BLaER1 treated with 17β-estradiol and CSF1 and Interleukin-3, amounts not matched to agents 10 nM and 100 nM (cell line): ENCODE results near the gene PAX6.

Experiments
- H3K27ac ChIP-seq, 11 experiments: shearing (Covaris generic); formaldehyde crosslinking; 2 replicates each; pipeline ENCODE4 v1.8.1; 2022
- H3K27me3 ChIP-seq, 11 experiments: shearing (Covaris generic); formaldehyde crosslinking; 2 replicates each; pipeline ENCODE4 v1.8.1; 2022
- H3K36me3 ChIP-seq, 11 experiments: shearing (Covaris generic); formaldehyde crosslinking; 2 replicates each; pipeline ENCODE4 v1.8.1; 2022
- H3K4me1 ChIP-seq, 10 experiments: shearing (Covaris generic); formaldehyde crosslinking; 2 replicates each; pipeline ENCODE4 v1.8.1; 2022
- H3K4me2 ChIP-seq, 11 experiments: shearing (Covaris generic); formaldehyde crosslinking; 2 replicates each; pipeline ENCODE4 v1.8.1; 2022
- H3K4me3 ChIP-seq, 10 experiments: shearing (Covaris generic); formaldehyde crosslinking; 2 replicates each; pipeline ENCODE4 v1.8.1; 2022
- H3K9ac ChIP-seq, 11 experiments: shearing (Covaris generic); formaldehyde crosslinking; 2 replicates each; pipeline ENCODE4 v1.8.1; 2022
- H3K9me3 ChIP-seq, 11 experiments: shearing (Covaris generic); formaldehyde crosslinking; replicated peaks in 1 of 11; 2 replicates each; pipeline ENCODE4 v1.8.1; 2022
- H4K20me1 ChIP-seq, 11 experiments: shearing (Covaris generic); formaldehyde crosslinking; 2 replicates each; pipeline ENCODE4 v1.8.1; 2022
- Cebpa-rat ChIP-seq, 11 experiments: shearing (Covaris generic); IDR thresholded peaks; 2 replicates each; pipeline ENCODE4 v1.8.1; 2022

PAX6 gene

GRCh38 chr11:31796499-31797189 is 14.5 kb downstream of the PAX6 start:
- Histone ChIP-seq H3K27me3 (peaks cover 64 to 74% (median 68%) of the 10 kb centered on the region in 11 experiments), H3K27ac (no peak overlapping the region), H3K4me1 (no peaks in the 10 kb centered on the region), H3K9ac (no peak overlapping the region), H3K4me2 (no peak overlapping the region), H3K9me3 (peaks cover 40 to 57% (median 49%) of the 10 kb centered on the region in 11 experiments), H3K4me3 (no peak overlapping the region), H4K20me1 (peaks cover 0 to 4% (median 0%) of the 10 kb centered on the region in 11 experiments; a peak in 3 of 22 replicates), H3K36me3 (no peaks in the 10 kb centered on the region)
- TF ChIP-seq Cebpa-rat (IDR thresholded peaks at IDR 0.05), result no peak

DNA sequence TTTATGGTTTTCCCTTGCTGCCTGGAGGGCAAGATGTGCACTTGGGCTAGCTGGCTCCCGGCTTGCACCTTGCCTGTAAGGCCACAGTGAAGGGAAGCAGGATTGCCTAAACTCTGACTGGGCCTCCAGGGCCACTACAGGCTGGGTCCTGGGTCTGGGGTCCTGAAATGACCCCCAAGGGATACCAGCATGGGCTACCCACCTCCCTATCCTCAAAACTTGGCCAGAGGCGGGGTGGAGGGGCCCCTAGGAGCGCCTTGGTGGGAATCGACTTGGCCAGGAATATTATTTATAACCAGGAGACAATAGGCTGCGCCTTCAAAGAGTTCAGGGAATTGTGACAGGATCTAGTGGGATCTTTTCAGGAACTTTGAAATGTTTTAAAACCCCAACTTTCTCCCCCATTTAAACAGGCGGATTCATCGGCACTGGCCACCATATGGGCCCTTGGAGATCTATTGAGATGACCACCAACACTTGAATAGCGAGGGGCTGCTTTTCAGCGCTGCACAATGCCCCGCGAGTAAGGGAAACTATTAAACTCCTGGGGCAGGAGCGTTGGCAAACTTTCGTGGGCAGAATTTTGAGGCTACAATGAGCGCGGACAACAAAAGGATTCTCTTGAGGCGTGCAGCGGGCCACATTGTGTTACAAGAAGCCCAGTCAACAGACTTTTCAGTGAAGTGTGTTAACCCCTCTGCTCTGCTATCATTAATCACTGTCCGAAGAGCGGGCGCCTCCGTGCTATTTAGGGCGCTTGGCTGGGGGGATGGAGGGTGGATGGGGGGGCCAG is 15.2 kb downstream of the PAX6 start:
- TF ChIP-seq Cebpa-rat (IDR thresholded peaks at IDR 0.05), result no peak
- H3K27me3 ChIP-seq, result peaks cover 57 to 66% (median 60%) of the 10 kb centered on the region in 11 experiments

DNA sequence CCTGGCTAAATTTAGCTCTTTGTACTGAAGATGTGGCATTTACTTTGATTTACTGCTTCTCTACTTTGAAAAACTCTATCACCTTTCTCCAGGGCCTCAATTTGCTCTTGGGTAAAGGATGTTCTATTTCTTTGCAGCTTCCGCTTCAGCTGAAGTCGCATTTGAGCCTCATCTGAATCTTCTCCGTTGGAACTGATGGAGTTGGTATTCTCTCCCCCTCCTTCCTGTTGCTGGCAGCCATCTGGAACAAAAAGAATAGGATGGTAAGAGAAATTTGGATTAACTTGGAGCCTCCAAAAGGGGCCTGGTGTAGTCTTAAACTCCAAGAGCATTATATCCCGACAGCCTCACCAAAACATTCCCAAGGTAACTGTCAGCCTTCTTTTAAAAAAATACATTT is 16.6 kb downstream of the PAX6 start:
- Histone ChIP-seq H3K27me3 (peaks cover 43 to 53% (median 47%) of the 10 kb centered on the region in 11 experiments), H3K4me3 (no peak overlapping the region), H4K20me1 (peaks cover 0 to 4% (median 0%) of the 10 kb centered on the region in 11 experiments; a peak in 3 of 22 replicates), H3K4me2 (no peak overlapping the region), H3K36me3 (no peaks in the 10 kb centered on the region), H3K9me3 (peaks cover 23 to 37% (median 28%) of the 10 kb centered on the region in 11 experiments), H3K27ac (no peak overlapping the region), H3K4me1 (no peaks in the 10 kb centered on the region), H3K9ac (no peak overlapping the region)
- no peak for TF ChIP-seq Cebpa-rat (IDR thresholded peaks at IDR 0.05)

More for the DNA sequence above, 15.2 kb downstream of the PAX6 start:
- Histone ChIP-seq H3K9ac (no peak overlapping the region), H3K9me3 (peaks cover 35 to 51% (median 42%) of the 10 kb centered on the region in 11 experiments), H3K4me1 (no peaks in the 10 kb centered on the region), H4K20me1 (peaks cover 0 to 4% (median 0%) of the 10 kb centered on the region in 11 experiments; a peak in 3 of 22 replicates), H3K36me3 (no peaks in the 10 kb centered on the region), H3K27ac (no peak overlapping the region), H3K4me2 (no peak overlapping the region), H3K4me3 (no peak overlapping the region)

DNA sequence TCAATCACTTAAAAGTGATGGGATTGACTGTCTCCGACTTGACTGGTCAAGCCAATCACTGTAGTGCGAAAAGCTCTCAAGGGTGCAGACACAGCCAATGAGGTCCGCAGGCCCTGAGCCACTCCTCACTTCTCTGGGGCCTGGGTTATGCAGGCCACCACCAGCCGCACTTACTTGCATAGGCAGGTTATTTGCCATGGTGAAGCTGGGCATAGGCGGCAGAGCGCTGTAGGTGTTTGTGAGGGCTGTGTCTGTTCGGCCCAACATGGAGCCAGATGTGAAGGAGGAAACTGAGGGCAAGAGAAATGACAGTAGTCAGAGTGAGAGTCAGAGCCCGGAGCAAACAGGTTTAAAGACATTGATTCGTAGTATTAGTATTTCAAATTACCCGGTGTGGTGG is 17.9 kb downstream of the PAX6 start:
- no peaks in the 10 kb centered on the region for H3K4me1 ChIP-seq
- H4K20me1 ChIP-seq, result peaks cover 0 to 4% (median 0%) of the 10 kb centered on the region in 11 experiments; a peak in 2 of 22 replicates
- H3K4me3 ChIP-seq, result no peak overlapping the region
- H3K9ac ChIP-seq, result no peak overlapping the region
- no peak for TF ChIP-seq Cebpa-rat (IDR thresholded peaks at IDR 0.05)
- no peaks in the 10 kb centered on the region for H3K36me3 ChIP-seq
- H3K4me2 ChIP-seq, result no peak overlapping the region
- peaks cover 10 to 24% (median 16%) of the 10 kb centered on the region in 11 experiments for H3K9me3 ChIP-seq
- H3K27me3 ChIP-seq, result peaks cover 30 to 40% (median 34%) of the 10 kb centered on the region in 11 experiments
- H3K27ac ChIP-seq, result no peak overlapping the region

GRCh38 chr11:31792456-31792855 is 18.7 kb downstream of the PAX6 start:
- no peak overlapping the region for H3K4me2 ChIP-seq
- H3K27ac ChIP-seq, result no peak overlapping the region
- no peak for TF ChIP-seq Cebpa-rat (IDR thresholded peaks at IDR 0.05)
- H3K4me1 ChIP-seq, result no peaks in the 10 kb centered on the region
- no peak overlapping the region for H3K4me3 ChIP-seq
- H3K9me3 ChIP-seq, result peaks cover 3 to 16% (median 9%) of the 10 kb centered on the region in 11 experiments; a peak in 17 of 22 replicates
- H3K27me3 ChIP-seq, result peaks cover 22 to 32% (median 26%) of the 10 kb centered on the region in 11 experiments
- H3K36me3 ChIP-seq, result 0 out of 22 replicates have a peak, but pooled peaks cover 0 to under 1% (median 0%) of the 10 kb centered on the region in 11 experiments
- H4K20me1 ChIP-seq, result peaks cover 0 to under 1% (median 0%) of the 10 kb centered on the region in 11 experiments; a peak in 2 of 22 replicates
- no peak overlapping the region for H3K9ac ChIP-seq

DNA sequence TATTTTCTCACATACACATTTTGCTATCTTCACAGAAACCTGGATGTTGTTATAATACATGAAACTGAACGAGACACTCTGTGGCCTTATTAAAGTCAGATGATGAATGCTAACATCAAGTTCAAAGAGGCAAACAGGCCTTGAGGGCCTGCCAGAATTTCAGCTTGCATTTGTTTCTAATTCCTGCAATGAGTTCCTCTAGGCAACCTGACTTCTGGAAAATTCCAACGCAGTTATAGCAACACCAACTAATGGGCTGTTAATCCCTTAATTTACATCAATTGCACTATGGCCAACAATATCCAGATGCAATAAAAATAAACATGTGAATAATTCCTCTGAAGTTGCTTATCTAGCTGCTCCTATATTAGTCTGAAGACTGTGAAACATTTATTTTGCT is 19.1 kb downstream of the PAX6 start:
- Histone ChIP-seq H3K27me3 (peaks cover 18 to 28% (median 22%) of the 10 kb centered on the region in 11 experiments), H4K20me1 (no peaks in the 10 kb centered on the region; a peak in 2 of 22 replicates), H3K4me2 (no peak overlapping the region), H3K4me3 (no peak overlapping the region), H3K9me3 (peaks cover 0 to 12% (median 5%) of the 10 kb centered on the region in 11 experiments; a peak in 11 of 22 replicates), H3K36me3 (0 out of 22 replicates have a peak, but pooled peaks cover 0 to 4% (median 0%) of the 10 kb centered on the region in 11 experiments), H3K9ac (no peak overlapping the region), H3K4me1 (no peaks in the 10 kb centered on the region), H3K27ac (no peak overlapping the region)
- no peak for TF ChIP-seq Cebpa-rat (IDR thresholded peaks at IDR 0.05)

DNA sequence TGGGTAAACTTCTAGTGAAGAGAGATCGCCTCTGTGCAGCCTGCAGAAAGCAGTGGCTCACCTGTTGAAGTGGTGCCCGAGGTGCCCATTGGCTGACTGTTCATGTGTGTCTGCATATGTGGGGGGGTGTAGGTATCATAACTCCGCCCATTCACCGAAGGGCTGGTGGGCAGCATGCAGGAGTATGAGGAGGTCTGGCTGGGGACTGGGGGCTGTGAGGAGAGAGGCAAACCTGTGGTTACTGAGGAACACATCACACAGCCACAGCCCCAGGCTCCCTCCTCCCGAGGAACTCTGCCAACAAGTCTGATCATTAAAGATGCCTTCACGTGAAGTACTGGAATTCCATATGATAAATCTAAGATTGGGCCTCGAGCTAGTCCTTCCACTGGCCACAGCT is 20.5 kb downstream of the PAX6 start:
- no peak for TF ChIP-seq Cebpa-rat (IDR thresholded peaks at IDR 0.05)
- H3K4me3 ChIP-seq, result no peak overlapping the region
- H3K36me3 ChIP-seq, result 0 out of 22 replicates have a peak, but pooled peaks cover 0 to 5% (median 0%) of the 10 kb centered on the region in 11 experiments
- no peak overlapping the region for H3K27ac ChIP-seq
- no peaks in the 10 kb centered on the region; a peak in 2 of 22 replicates for H4K20me1 ChIP-seq
- H3K27me3 ChIP-seq, result peaks cover 4 to 14% (median 8%) of the 10 kb centered on the region in 11 experiments
- H3K9ac ChIP-seq, result no peak overlapping the region
- H3K4me2 ChIP-seq, result no peak overlapping the region
- peaks cover 0 to 2% (median 0%) of the 10 kb centered on the region in 11 experiments; a peak in 2 of 22 replicates for H3K9me3 ChIP-seq
- H3K4me1 ChIP-seq, result no peaks in the 10 kb centered on the region

DNA sequence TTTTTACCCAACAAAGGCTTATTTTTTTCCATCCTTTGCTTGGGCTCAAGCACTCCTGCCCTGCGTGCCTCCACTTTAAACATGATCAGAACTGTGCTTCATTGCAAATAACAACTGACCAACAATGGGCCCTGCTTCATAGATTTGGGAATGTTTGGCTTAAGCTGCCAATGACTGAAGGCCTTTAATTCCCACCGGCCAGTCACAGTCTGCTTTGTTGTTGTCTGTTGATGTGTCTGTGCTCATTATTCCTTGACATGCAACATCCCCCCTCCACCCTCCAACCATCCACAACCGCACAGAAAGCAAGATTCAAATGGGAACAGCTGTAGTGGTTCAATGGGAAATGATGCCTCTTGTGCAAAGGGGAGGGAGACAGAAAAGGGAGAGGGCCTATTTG is 23.0 kb downstream of the PAX6 start:
- H3K4me1 ChIP-seq, result no peaks in the 10 kb centered on the region
- no peak overlapping the region for H3K4me2 ChIP-seq
- no peak overlapping the region for H3K27ac ChIP-seq
- no peaks in the 10 kb centered on the region for H4K20me1 ChIP-seq
- no peak for TF ChIP-seq Cebpa-rat (IDR thresholded peaks at IDR 0.05)
- H3K9ac ChIP-seq, result no peak overlapping the region
- H3K4me3 ChIP-seq, result no peak overlapping the region
- peaks cover 0 to 5% (median 0%) of the 10 kb centered on the region in 11 experiments; a peak in 1 of 22 replicates for H3K36me3 ChIP-seq
- no peaks in the 10 kb centered on the region for H3K9me3 ChIP-seq
- H3K27me3 ChIP-seq, result no peaks in the 10 kb centered on the region
